HCT116 (cell line): ENCODE data around the gene ENOX1.

Experiments used
- EGR1 ChIP-seq: IDR thresholded peaks from 2 replicates; pipeline ENCODE4 v1.6.1; 2012; ENCODE audit warnings: low read depth
- EZH2 ChIP-seq: fragments of 200-600 bp; sonication (generic); IDR thresholded peaks from 2 replicates; pipeline ENCODE4 v1.6.1; 2017; ENCODE audit warnings: antibody characterized with exemption, mixed run types
- EZH2phosphoT487 ChIP-seq: fragments of 200-600 bp; IDR thresholded peaks from 2 replicates; pipeline ENCODE4 v1.6.1; 2018; ENCODE audit warnings: antibody characterized with exemption, borderline replicate concordance
- POLR2A ChIP-seq: IDR thresholded peaks from 2 replicates; pipeline ENCODE4 v1.7.0; 2011; ENCODE audit warnings: borderline replicate concordance; ENCODE audit not compliant: insufficient read depth, insufficient read length; ENCODE audit errors: extremely low read depth
- POLR2AphosphoS5 ChIP-seq: IDR thresholded peaks from 2 replicates; pipeline ENCODE4 v1.6.1; 2011; ENCODE audit warnings: mild to moderate bottlenecking, low read depth, low read length, moderate library complexity
- RAD21 ChIP-seq: IDR thresholded peaks from 2 replicates; pipeline ENCODE4 v1.6.1; 2012; ENCODE audit warnings: low read depth, mild to moderate bottlenecking
- ZFX ChIP-seq: fragments of 450-650 bp; IDR thresholded peaks from 2 replicates; pipeline ENCODE4 v1.6.1; 2017
- ZNF274 ChIP-seq: fragments of 200-500 bp; sonication (Bioruptor generic); IDR thresholded peaks from 2 replicates; pipeline ENCODE4 v1.6.1; 2014; ENCODE audit warnings: mild to moderate bottlenecking, low read depth, low read length, inconsistent platforms
- TF ChIP-seq, protein P1 (sequence below), 3 experiments: fragments of 200-600 bp in 1 of 3; sonication (generic) in 1 of 3; IDR thresholded peaks in 2 of 3; conservative IDR thresholded peaks in 1 of 3; 2 replicates each; pipeline ENCODE4 v1.5.1; 2012 to 2017; ENCODE audit warnings: low read depth in 2 of 3, low read length in 2 of 3, antibody characterized with exemption in 1 of 3, borderline replicate concordance in 1 of 3, control low read depth in 1 of 3, mild to moderate bottlenecking in 1 of 3, mixed read lengths in 1 of 3, mixed run types in 1 of 3, moderate library complexity in 1 of 3; ENCODE audit not compliant: insufficient read depth in 1 of 3
- TF ChIP-seq, protein P2 (sequence below): IDR thresholded peaks from 2 replicates; pipeline ENCODE4 v1.6.1; 2011; ENCODE audit warnings: mild to moderate bottlenecking, low read length, moderate library complexity; ENCODE audit not compliant: insufficient replicate concordance; ENCODE audit errors: extremely low read depth
- TF ChIP-seq, protein P3 (sequence below): IDR thresholded peaks from 2 replicates; pipeline ENCODE4 v1.6.1; 2012
- TF ChIP-seq, protein P4 (sequence below): IDR thresholded peaks from 2 replicates; pipeline ENCODE4 v1.6.1; 2012
- TF ChIP-seq, protein P5 (sequence below): IDR thresholded peaks from 2 replicates; pipeline ENCODE4 v1.6.1; 2012; ENCODE audit warnings: low read depth

DNA sequence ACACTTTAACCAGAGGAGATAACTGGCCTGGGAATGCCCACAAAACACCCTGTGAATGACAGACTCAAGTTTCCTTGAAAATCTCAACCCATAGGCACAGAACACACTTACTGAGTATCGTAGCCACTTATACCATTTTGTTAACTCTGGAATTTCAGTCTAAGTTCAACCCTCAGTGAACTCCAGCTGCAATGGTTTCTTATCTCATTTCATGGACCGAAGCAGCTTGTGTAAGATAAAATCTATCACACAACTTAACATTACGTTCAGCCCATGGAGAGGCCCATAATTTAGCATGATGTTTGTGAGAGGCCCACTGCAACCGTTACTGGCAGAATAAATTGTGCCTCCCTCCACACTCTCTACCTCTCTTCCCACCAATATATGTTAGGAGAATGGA lies 440.3 kb downstream of the ENOX1 start:
- TF ChIP-seq, protein P1, sequence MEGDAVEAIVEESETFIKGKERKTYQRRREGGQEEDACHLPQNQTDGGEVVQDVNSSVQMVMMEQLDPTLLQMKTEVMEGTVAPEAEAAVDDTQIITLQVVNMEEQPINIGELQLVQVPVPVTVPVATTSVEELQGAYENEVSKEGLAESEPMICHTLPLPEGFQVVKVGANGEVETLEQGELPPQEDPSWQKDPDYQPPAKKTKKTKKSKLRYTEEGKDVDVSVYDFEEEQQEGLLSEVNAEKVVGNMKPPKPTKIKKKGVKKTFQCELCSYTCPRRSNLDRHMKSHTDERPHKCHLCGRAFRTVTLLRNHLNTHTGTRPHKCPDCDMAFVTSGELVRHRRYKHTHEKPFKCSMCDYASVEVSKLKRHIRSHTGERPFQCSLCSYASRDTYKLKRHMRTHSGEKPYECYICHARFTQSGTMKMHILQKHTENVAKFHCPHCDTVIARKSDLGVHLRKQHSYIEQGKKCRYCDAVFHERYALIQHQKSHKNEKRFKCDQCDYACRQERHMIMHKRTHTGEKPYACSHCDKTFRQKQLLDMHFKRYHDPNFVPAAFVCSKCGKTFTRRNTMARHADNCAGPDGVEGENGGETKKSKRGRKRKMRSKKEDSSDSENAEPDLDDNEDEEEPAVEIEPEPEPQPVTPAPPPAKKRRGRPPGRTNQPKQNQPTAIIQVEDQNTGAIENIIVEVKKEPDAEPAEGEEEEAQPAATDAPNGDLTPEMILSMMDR (IDR thresholded peaks at IDR 0.05 in 2 of 3, conservative IDR thresholded peaks at IDR 0.05 in 1 of 3; ENCODE audit: borderline replicate concordance in 1 of 3, insufficient read depth in 1 of 3, low read depth in 2 of 3, low read length in 2 of 3), result no peak
- TF ChIP-seq, protein P2, sequence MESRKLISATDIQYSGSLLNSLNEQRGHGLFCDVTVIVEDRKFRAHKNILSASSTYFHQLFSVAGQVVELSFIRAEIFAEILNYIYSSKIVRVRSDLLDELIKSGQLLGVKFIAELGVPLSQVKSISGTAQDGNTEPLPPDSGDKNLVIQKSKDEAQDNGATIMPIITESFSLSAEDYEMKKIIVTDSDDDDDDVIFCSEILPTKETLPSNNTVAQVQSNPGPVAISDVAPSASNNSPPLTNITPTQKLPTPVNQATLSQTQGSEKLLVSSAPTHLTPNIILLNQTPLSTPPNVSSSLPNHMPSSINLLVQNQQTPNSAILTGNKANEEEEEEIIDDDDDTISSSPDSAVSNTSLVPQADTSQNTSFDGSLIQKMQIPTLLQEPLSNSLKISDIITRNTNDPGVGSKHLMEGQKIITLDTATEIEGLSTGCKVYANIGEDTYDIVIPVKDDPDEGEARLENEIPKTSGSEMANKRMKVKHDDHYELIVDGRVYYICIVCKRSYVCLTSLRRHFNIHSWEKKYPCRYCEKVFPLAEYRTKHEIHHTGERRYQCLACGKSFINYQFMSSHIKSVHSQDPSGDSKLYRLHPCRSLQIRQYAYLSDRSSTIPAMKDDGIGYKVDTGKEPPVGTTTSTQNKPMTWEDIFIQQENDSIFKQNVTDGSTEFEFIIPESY, result no peak
- TF ChIP-seq, protein P3, sequence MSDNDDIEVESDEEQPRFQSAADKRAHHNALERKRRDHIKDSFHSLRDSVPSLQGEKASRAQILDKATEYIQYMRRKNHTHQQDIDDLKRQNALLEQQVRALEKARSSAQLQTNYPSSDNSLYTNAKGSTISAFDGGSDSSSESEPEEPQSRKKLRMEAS, result no peak
- TF ChIP-seq ZFX (no peak), EZH2phosphoT487 (no peak), POLR2A (no peak), ZNF274 (no peak), EGR1 (no peak), EZH2 (no peak), POLR2AphosphoS5 (no peak), RAD21 (no peak)
- TF ChIP-seq, protein P4, sequence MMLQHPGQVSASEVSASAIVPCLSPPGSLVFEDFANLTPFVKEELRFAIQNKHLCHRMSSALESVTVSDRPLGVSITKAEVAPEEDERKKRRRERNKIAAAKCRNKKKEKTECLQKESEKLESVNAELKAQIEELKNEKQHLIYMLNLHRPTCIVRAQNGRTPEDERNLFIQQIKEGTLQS, result no peak
- TF ChIP-seq, protein P5, sequence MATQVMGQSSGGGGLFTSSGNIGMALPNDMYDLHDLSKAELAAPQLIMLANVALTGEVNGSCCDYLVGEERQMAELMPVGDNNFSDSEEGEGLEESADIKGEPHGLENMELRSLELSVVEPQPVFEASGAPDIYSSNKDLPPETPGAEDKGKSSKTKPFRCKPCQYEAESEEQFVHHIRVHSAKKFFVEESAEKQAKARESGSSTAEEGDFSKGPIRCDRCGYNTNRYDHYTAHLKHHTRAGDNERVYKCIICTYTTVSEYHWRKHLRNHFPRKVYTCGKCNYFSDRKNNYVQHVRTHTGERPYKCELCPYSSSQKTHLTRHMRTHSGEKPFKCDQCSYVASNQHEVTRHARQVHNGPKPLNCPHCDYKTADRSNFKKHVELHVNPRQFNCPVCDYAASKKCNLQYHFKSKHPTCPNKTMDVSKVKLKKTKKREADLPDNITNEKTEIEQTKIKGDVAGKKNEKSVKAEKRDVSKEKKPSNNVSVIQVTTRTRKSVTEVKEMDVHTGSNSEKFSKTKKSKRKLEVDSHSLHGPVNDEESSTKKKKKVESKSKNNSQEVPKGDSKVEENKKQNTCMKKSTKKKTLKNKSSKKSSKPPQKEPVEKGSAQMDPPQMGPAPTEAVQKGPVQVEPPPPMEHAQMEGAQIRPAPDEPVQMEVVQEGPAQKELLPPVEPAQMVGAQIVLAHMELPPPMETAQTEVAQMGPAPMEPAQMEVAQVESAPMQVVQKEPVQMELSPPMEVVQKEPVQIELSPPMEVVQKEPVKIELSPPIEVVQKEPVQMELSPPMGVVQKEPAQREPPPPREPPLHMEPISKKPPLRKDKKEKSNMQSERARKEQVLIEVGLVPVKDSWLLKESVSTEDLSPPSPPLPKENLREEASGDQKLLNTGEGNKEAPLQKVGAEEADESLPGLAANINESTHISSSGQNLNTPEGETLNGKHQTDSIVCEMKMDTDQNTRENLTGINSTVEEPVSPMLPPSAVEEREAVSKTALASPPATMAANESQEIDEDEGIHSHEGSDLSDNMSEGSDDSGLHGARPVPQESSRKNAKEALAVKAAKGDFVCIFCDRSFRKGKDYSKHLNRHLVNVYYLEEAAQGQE, result no peak
